SK-N-MC (cell line): ENCODE data around the gene AATK.

Experiments
- EZH2 ChIP-seq: fragments of 200-600 bp; sonication (generic); IDR thresholded peaks from one replicate; pipeline ENCODE4 v1.6.1; 2017; ENCODE audit warnings: antibody characterized with exemption
- POLR2AphosphoS5 ChIP-seq: IDR thresholded peaks from 2 replicates; pipeline ENCODE4 v1.6.1; 2012; ENCODE audit warnings: mild to moderate bottlenecking, low read depth, low read length, borderline replicate concordance

GRCh38 chr17:81189670-81190530 is 23.9 kb upstream of the AATK start:
- TF ChIP-seq EZH2: no peak
- TF ChIP-seq POLR2AphosphoS5: no peak
